Type B pancreatic cell (in vitro differentiated cells): Measurements from ENCODE around the gene PITRM1. TPM values are rescaled to one million over a fixed set of nuclear protein-coding genes. Genes with fewer than 3 reads are reported as not detected.

Source experiments
- DNase-seq: peaks from one replicate; pipeline ENCODE4 v3.0.0; 2021; ENCODE audit warnings: mixed read lengths; ENCODE audit not compliant: unreplicated experiment; ENCODE audit errors: extremely low spot score
- H3K27ac Mint-ChIP-seq: 2 replicates; pipeline ENCODE4 v1.8.0; 2021; ENCODE audit warnings: mild to moderate bottlenecking, mixed read lengths
- H3K27me3 Mint-ChIP-seq: 2 replicates; pipeline ENCODE4 v1.8.0; 2021; ENCODE audit warnings: mixed read lengths
- H3K36me3 Mint-ChIP-seq: 2 replicates; pipeline ENCODE4 v1.8.0; 2021; ENCODE audit warnings: mixed read lengths
- H3K4me1 Mint-ChIP-seq: one replicate; pipeline ENCODE4 v1.8.0; 2021; ENCODE audit warnings: mixed read lengths; ENCODE audit not compliant: unreplicated experiment
- H3K4me3 Mint-ChIP-seq: 2 replicates; pipeline ENCODE4 v1.8.0; 2021; ENCODE audit warnings: mild to moderate bottlenecking, mixed read lengths
- H3K9me3 Mint-ChIP-seq: 2 replicates; pipeline ENCODE4 v1.8.0; 2021; ENCODE audit warnings: mixed read lengths
- total RNA-seq: library from RNA; stranded (reverse); gene quantifications from 2 replicates; pipeline ENCODE4 v1.2.1, GENCODE V29; 2021; ENCODE audit warnings: low replicate concordance
- TF ChIP-seq, protein P1 (sequence below): fragments of 200-600 bp; sonication (generic); conservative IDR thresholded peaks from 2 replicates; pipeline ENCODE4 v1.5.0; 2021; ENCODE audit warnings: antibody characterized with exemption, mild to moderate bottlenecking

PITRM1 gene
- total RNA-seq, 1 donor from 2014 or later: 62.3 TPM

DNA sequence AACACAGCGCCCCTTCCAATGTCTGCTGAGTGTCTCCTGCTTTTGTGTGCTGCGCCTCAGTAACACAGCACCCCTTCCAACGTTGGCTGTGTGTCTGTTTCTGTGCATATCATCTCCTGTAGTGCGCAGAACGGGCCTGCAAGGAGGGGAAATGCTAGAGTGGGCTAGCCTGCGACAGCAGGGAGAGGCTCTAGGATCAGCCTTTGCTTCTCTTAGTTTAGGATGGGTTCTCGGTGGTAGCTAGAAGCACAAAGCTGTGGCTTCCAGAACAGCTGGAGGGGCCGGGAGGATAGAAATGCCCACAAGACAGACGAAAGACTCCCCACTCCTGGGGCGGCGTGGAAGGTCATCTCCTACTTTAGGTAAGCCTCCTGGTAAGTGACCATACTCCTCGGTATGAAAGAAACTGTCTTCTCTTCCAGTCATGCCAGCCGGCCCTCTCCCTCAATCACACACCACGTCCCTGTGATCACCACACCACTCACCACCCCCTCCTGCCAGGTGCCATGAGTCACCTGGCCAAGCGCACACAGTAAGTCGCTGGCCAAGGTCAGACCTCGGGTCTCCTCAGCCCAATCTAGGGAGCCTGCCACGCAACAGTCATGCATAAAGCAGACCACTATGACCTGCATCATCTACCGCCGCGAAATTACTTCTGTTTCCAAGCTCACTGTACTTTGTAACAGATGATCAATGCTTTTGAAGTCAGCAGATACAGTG lies 4.8 kb downstream of the PITRM1 start:
- H3K27me3 Mint-ChIP-seq: no peaks in the 10 kb centered on the region
- H3K4me3 Mint-ChIP-seq: no peak overlapping the region
- peaks cover 42% of the 10 kb centered on the region for H3K36me3 Mint-ChIP-seq
- DNase-seq: no peak
- H3K27ac Mint-ChIP-seq: no peak overlapping the region
- peaks cover 12% of the 10 kb centered on the region for H3K4me1 Mint-ChIP-seq
- TF ChIP-seq, protein P1, sequence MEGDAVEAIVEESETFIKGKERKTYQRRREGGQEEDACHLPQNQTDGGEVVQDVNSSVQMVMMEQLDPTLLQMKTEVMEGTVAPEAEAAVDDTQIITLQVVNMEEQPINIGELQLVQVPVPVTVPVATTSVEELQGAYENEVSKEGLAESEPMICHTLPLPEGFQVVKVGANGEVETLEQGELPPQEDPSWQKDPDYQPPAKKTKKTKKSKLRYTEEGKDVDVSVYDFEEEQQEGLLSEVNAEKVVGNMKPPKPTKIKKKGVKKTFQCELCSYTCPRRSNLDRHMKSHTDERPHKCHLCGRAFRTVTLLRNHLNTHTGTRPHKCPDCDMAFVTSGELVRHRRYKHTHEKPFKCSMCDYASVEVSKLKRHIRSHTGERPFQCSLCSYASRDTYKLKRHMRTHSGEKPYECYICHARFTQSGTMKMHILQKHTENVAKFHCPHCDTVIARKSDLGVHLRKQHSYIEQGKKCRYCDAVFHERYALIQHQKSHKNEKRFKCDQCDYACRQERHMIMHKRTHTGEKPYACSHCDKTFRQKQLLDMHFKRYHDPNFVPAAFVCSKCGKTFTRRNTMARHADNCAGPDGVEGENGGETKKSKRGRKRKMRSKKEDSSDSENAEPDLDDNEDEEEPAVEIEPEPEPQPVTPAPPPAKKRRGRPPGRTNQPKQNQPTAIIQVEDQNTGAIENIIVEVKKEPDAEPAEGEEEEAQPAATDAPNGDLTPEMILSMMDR: no peak
- H3K9me3 Mint-ChIP-seq: no peaks in the 10 kb centered on the region

GRCh38 chr10:3166496-3167290 lies 5.9 kb downstream of the PITRM1 start:
- Mint-ChIP-seq H3K27me3 (no peaks in the 10 kb centered on the region), H3K36me3 (peaks cover 48% of the 10 kb centered on the region), H3K9me3 (no peaks in the 10 kb centered on the region), H3K27ac (no peak overlapping the region), H3K4me1 (peaks cover 12% of the 10 kb centered on the region), H3K4me3 (no peak overlapping the region)
- DNase-seq: no peak
- TF ChIP-seq, protein P1: no peak

DNA sequence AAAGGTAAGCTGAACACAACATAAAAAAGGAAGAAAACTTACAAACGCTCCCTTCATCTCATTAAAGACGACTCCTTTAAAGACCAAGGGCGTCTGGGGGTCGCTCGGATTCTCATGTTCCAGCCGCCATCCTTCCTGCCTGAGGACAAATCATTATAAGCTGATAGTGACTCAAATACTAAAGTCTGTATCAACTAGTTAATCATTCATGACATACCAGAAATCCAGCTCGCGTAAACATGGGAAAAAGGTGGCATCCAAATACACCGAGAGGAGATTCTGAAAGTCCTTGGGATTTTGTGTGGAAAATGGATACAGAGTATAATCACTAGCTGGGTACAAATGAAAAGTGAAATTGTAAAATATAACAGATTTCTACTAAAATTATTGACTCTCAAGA lies 7.4 kb downstream of the PITRM1 start:
- Mint-ChIP-seq H3K36me3 (peaks cover 53% of the 10 kb centered on the region), H3K4me3 (no peak overlapping the region), H3K9me3 (no peaks in the 10 kb centered on the region), H3K4me1 (peaks cover 12% of the 10 kb centered on the region), H3K27ac (no peak overlapping the region), H3K27me3 (no peaks in the 10 kb centered on the region)
- TF ChIP-seq, protein P1: no peak
- no peak for DNase-seq

- Mint-ChIP-seq H3K4me1 (peaks cover 12% of the 10 kb centered on the region), H3K27me3 (no peaks in the 10 kb centered on the region), H3K4me3 (no peak overlapping the region), H3K9me3 (no peaks in the 10 kb centered on the region), H3K36me3 (peaks cover 58% of the 10 kb centered on the region), H3K27ac (no peak overlapping the region)
- TF ChIP-seq, protein P1: no peak
- DNase-seq: no peak
These were observed 8.7 kb downstream of the PITRM1 start for GRCh38 chr10:3163879-3164278.

GRCh38 chr10:3162533-3162932 lies 10.0 kb downstream of the PITRM1 start:
- H3K4me3 Mint-ChIP-seq: no peak overlapping the region
- DNase-seq: no peak
- H3K9me3 Mint-ChIP-seq: no peaks in the 10 kb centered on the region
- no peak overlapping the region for H3K27ac Mint-ChIP-seq
- no peaks in the 10 kb centered on the region for H3K27me3 Mint-ChIP-seq
- TF ChIP-seq, protein P1: peak; percentile 30
- H3K4me1 Mint-ChIP-seq: peaks cover 12% of the 10 kb centered on the region
- H3K36me3 Mint-ChIP-seq: peaks cover 62% of the 10 kb centered on the region
